Mesothelial cell of epicardium (in vitro differentiated cells): ENCODE measurements around the gene CLASP2. TPM values are rescaled to one million over a fixed set of nuclear protein-coding genes. Genes with fewer than 3 reads are reported as not detected.
"Not testable (repeated sequence)": the region's sequence is repeated elsewhere in the genome, so short reads cannot be mapped to it uniquely, and the experiment has no call there.

Source experiments
- DNase-seq, 2 experiments: peaks; one replicate each; pipeline ENCODE4 v3.0.0; 2021; ENCODE audit warnings: low spot score in 2 of 2; ENCODE audit not compliant: unreplicated experiment in 2 of 2
- H3K27ac Mint-ChIP-seq: 2 replicates; pipeline ENCODE4 v1.8.0; 2021; ENCODE audit warnings: mixed read lengths
- H3K27me3 Mint-ChIP-seq: 2 replicates; pipeline ENCODE4 v1.8.0; 2021; ENCODE audit warnings: low read depth, mixed read lengths
- H3K36me3 Mint-ChIP-seq: 2 replicates; pipeline ENCODE4 v1.8.0; 2021; ENCODE audit warnings: mixed read lengths
- H3K4me1 Mint-ChIP-seq: 2 replicates; pipeline ENCODE4 v1.8.0; 2021; ENCODE audit warnings: mixed read lengths
- H3K4me3 Mint-ChIP-seq: 2 replicates; pipeline ENCODE4 v1.8.0; 2021; ENCODE audit warnings: mild to moderate bottlenecking, moderate library complexity, mixed read lengths
- H3K9me3 Mint-ChIP-seq: 2 replicates; pipeline ENCODE4 v1.8.0; 2021; ENCODE audit warnings: mixed read lengths
- CTCF ChIP-seq: fragments of 200-600 bp; sonication (generic); IDR thresholded peaks from one replicate; pipeline ENCODE4 v1.5.0; 2021; ENCODE audit warnings: antibody characterized with exemption; ENCODE audit not compliant: unreplicated experiment
- total RNA-seq: library from RNA; stranded (reverse); gene quantifications from 3 replicates; pipeline ENCODE4 v1.2.1, GENCODE V29; 2021

The CLASP2 gene
- total RNA-seq, 1 donor from 2014 or later, result 64.4 TPM

- no peak for TF ChIP-seq CTCF
- Mint-ChIP-seq H3K4me1 (peaks cover 26% of the 10 kb centered on the region), H3K4me3 (peak overlapping the region; percentile 71), H3K27me3 (no peaks in the 10 kb centered on the region), H3K9me3 (no peaks in the 10 kb centered on the region), H3K27ac (peak overlapping the region; percentile 85), H3K36me3 (no peaks in the 10 kb centered on the region)
- no peak for DNase-seq
Measured at GRCh38 chr3:33658621-33658990, 59.4 kb downstream of the CLASP2 start.

GRCh38 chr3:33658039-33658438 lies 60.0 kb downstream of the CLASP2 start:
- DNase-seq, result no peak
- H3K4me3 Mint-ChIP-seq, result peak overlapping the region; percentile 32
- H3K9me3 Mint-ChIP-seq, result no peaks in the 10 kb centered on the region
- H3K36me3 Mint-ChIP-seq, result no peaks in the 10 kb centered on the region
- TF ChIP-seq CTCF, result no peak
- H3K27ac Mint-ChIP-seq, result peak overlapping the region; percentile 1
- peaks cover 26% of the 10 kb centered on the region for H3K4me1 Mint-ChIP-seq
- H3K27me3 Mint-ChIP-seq, result no peaks in the 10 kb centered on the region

- no peak for TF ChIP-seq CTCF
- no peaks in the 10 kb centered on the region for H3K27me3 Mint-ChIP-seq
- H3K9me3 Mint-ChIP-seq, result no peaks in the 10 kb centered on the region
- H3K4me3 Mint-ChIP-seq, result no peak overlapping the region
- DNase-seq, result no peak
- no peak overlapping the region for H3K27ac Mint-ChIP-seq
- H3K36me3 Mint-ChIP-seq, result no peaks in the 10 kb centered on the region
- H3K4me1 Mint-ChIP-seq, result peaks cover 7% of the 10 kb centered on the region
Measured at GRCh38 chr3:33652736-33653135, 65.3 kb downstream of the CLASP2 start.

GRCh38 chr3:33651101-33651500 lies 67.0 kb downstream of the CLASP2 start:
- H3K27me3 Mint-ChIP-seq, H3K4me1 Mint-ChIP-seq, H3K4me3 Mint-ChIP-seq, H3K36me3 Mint-ChIP-seq, DNase-seq, H3K27ac Mint-ChIP-seq, H3K9me3 Mint-ChIP-seq: not testable (repeated sequence)

- H3K27me3 Mint-ChIP-seq, result no peaks in the 10 kb centered on the region
Measured at GRCh38 chr3:33650495-33650894, 67.6 kb downstream of the CLASP2 start.

GRCh38 chr3:33648793-33649192 lies 69.3 kb downstream of the CLASP2 start:
- no peak for DNase-seq
- no peaks in the 10 kb centered on the region for H3K9me3 Mint-ChIP-seq
- no peak overlapping the region for H3K4me3 Mint-ChIP-seq
- no peaks in the 10 kb centered on the region for H3K36me3 Mint-ChIP-seq
- H3K27me3 Mint-ChIP-seq, result no peaks in the 10 kb centered on the region
- no peak overlapping the region for H3K27ac Mint-ChIP-seq
- peaks cover 11% of the 10 kb centered on the region for H3K4me1 Mint-ChIP-seq
- no peak for TF ChIP-seq CTCF

More at GRCh38 chr3:33650495-33650894, 67.6 kb downstream of the CLASP2 start:
- Mint-ChIP-seq H3K27ac (no peak overlapping the region), H3K36me3 (no peaks in the 10 kb centered on the region), H3K9me3 (no peaks in the 10 kb centered on the region), H3K4me3 (no peak overlapping the region), H3K4me1 (peaks cover 8% of the 10 kb centered on the region)
- DNase-seq, result no peak
- TF ChIP-seq CTCF, result no peak
